Measurements from ENCODE around the gene CBY2. TPM values are rescaled to one million over a fixed set of nuclear protein-coding genes. Genes with fewer than 3 reads are reported as not detected.
A peak's percentile ranks its signal among the peaks of the same experiment; 100 is the strongest.

CBY2 gene
- total and polyA plus RNA-seq, 8 donors: not detected

DNA sequence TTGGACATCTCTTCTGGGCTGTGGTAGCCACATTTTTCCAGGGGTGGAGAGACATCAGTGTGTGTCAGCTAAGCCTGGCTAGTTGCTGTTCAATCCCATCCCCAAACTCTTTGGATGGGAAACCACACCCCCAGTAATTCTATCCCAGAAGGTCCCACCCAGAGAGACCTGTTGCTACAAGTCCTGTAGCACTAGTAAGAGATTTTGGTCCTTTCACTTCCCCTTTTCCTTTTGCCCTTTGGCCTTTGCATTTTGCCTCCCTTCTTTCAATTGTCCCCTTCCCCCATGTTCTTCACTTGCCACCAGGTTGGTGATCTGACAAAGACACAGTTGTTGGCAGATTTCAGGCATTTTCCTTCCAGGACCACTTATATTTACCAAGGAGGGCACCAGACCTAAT, 3.8 kb downstream of the CBY2 start:
- Histone ChIP-seq H3K9me3 (no peaks in the 10 kb centered on the region), H3K36me3 (no peaks in the 10 kb centered on the region), H3K4me1 (no peaks in the 10 kb centered on the region), H3K27ac (no peak overlapping the region), H3K27me3 (no peaks in the 10 kb centered on the region), H3K4me3 (no peak overlapping the region)
- no peak for TF ChIP-seq CTCF (IDR thresholded peaks at IDR 0.05)
- DNase-seq (no peak), FAIRE-seq (no peak), ATAC-seq (no peak)
- intact Hi-C loops (cut with DNase I): no loop called here

- 67 to 86% methylated on average over 2 of the region's 2 CpGs for WGBS, 2 donors
Measured at GRCh38 chr13:45707516-45708100, 5.5 kb downstream of the CBY2 start.

GRCh38 chr13:45711951-45712350, 9.8 kb downstream of the CBY2 start:
- no peak overlapping the region for H3K4me3 ChIP-seq
- H3K27me3 ChIP-seq: no peaks in the 10 kb centered on the region
- H3K9me3 ChIP-seq: no peaks in the 10 kb centered on the region
- no peak for FAIRE-seq
- WGBS, 2 donors: 82 to 95% methylated on average over 2 of the region's 2 CpGs
- no peak for ATAC-seq
- no peak overlapping the region for H3K27ac ChIP-seq
- TF ChIP-seq CTCF (IDR thresholded peaks at IDR 0.05): no peak
- DNase-seq: no peak
- peaks cover 0 to 1% (median 0%) of the 10 kb centered on the region in 3 donors for H3K4me1 ChIP-seq
- intact Hi-C loops (cut with DNase I): no loop called here
- no peaks in the 10 kb centered on the region for H3K36me3 ChIP-seq

More at GRCh38 chr13:45707516-45708100, 5.5 kb downstream of the CBY2 start:
- DNase-seq: no peak
- Histone ChIP-seq H3K36me3 (no peaks in the 10 kb centered on the region), H3K27me3 (no peaks in the 10 kb centered on the region), H3K4me3 (no peak overlapping the region), H3K9me3 (no peaks in the 10 kb centered on the region), H3K27ac (no peak overlapping the region), H3K4me1 (no peaks in the 10 kb centered on the region)
- intact Hi-C loops (cut with DNase I): no loop called here
- TF ChIP-seq CTCF (IDR thresholded peaks at IDR 0.05): no peak
- no peak for ATAC-seq
- FAIRE-seq: no peak

DNA sequence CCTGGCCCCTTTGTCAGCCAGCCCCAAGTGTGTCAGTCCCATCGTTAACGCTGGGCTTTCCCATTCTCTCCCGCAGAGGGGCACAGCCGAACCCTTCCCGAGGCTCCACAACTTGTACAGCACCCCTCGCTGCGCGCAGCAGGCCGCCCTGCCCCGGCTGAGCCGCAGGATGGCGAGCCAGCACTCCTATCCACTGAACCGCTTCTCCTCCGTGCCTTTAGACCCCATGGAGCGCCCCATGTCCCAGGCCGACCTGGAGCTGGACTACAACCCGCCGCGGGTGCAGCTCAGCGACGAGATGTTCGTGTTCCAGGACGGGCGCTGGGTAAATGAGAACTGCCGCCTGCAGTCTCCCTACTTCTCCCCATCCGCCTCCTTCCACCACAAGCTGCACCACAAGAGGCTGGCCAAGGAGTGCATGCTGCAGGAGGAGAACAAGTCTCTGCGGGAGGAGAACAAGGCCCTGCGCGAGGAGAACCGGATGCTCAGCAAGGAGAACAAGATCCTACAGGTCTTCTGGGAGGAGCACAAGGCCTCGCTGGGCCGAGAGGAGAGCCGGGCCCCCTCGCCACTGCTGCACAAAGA, 11.1 kb downstream of the CBY2 start:
- FAIRE-seq (no peak), DNase-seq (peak in 1 of 6 donors; percentile 33), ATAC-seq (no peak)
- Histone ChIP-seq H3K9me3 (no peaks in the 10 kb centered on the region), H3K4me3 (no peak overlapping the region), H3K27ac (no peak overlapping the region), H3K4me1 (peaks cover 10 to 12% (median 11%) of the 10 kb centered on the region in 3 donors), H3K27me3 (no peaks in the 10 kb centered on the region), H3K36me3 (no peaks in the 10 kb centered on the region)
- WGBS, 2 donors: 95 to 96% methylated on average over 34 of the region's 34 CpGs
- intact Hi-C loops (cut with DNase I): no loop called here
- no peak for TF ChIP-seq CTCF (IDR thresholded peaks at IDR 0.05)

DNA sequence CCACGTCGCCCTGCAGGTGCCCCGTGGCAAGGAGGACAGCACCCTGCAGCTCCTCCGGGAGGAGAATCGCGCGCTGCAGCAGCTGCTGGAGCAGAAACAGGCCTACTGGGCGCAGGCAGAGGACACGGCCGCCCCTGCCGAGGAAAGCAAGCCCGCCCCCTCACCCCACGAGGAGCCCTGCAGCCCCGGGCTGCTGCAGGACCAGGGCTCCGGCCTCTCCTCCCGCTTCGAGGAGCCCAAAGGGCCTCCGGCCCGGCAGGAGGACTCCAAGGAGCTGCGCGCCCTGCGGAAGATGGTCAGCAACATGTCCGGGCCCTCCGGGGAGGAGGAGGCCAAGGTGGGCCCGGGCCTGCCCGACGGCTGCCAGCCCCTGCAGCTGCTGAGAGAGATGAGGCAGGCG, 11.6 kb downstream of the CBY2 start:
- H3K27ac ChIP-seq: no peak overlapping the region
- no peak overlapping the region for H3K4me3 ChIP-seq
- FAIRE-seq: no peak
- H3K27me3 ChIP-seq: no peaks in the 10 kb centered on the region
- WGBS, 2 donors: 95 to 97% methylated on average over 24 to 28 of the region's 28 CpGs
- H3K4me1 ChIP-seq: peaks cover 10 to 12% (median 12%) of the 10 kb centered on the region in 3 donors
- ATAC-seq: no peak
- no peaks in the 10 kb centered on the region for H3K9me3 ChIP-seq
- TF ChIP-seq CTCF (IDR thresholded peaks at IDR 0.05): no peak
- intact Hi-C loops (cut with DNase I): no loop called here
- H3K36me3 ChIP-seq: no peaks in the 10 kb centered on the region
- DNase-seq: peak in 1 of 6 donors; percentile 72
